Measurements from ENCODE around the gene RPS19.

GRCh38 chr19:41872384-41872774, 12.3 kb downstream of the RPS19 start:
- TF ChIP-seq, protein P1, sequence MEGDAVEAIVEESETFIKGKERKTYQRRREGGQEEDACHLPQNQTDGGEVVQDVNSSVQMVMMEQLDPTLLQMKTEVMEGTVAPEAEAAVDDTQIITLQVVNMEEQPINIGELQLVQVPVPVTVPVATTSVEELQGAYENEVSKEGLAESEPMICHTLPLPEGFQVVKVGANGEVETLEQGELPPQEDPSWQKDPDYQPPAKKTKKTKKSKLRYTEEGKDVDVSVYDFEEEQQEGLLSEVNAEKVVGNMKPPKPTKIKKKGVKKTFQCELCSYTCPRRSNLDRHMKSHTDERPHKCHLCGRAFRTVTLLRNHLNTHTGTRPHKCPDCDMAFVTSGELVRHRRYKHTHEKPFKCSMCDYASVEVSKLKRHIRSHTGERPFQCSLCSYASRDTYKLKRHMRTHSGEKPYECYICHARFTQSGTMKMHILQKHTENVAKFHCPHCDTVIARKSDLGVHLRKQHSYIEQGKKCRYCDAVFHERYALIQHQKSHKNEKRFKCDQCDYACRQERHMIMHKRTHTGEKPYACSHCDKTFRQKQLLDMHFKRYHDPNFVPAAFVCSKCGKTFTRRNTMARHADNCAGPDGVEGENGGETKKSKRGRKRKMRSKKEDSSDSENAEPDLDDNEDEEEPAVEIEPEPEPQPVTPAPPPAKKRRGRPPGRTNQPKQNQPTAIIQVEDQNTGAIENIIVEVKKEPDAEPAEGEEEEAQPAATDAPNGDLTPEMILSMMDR (IDR thresholded peaks at IDR 0.05), result no peak
- no peak for TF ChIP-seq POLR2A (IDR thresholded peaks at IDR 0.05)
